ENCODE measurements around the gene ARPC5. TPM values are rescaled to one million over a fixed set of nuclear protein-coding genes. Genes with fewer than 3 reads are reported as not detected.

Gene ARPC5
- total and polyA plus RNA-seq, 9 of the 15 experiments (the other 6 are each of a cell fraction or from before 2014, with no cell fraction given): 71.8 to 150 (median 91.6) TPM

GRCh38 chr1:183676586-183677189 lies 41.1 kb upstream of the ARPC5 start:
- FAIRE-seq: no peak
- no peaks in the 10 kb centered on the region for H3K79me2 ChIP-seq (ENCODE audit: control insufficient read depth, insufficient read depth, low read length)
- no TSS peak for BruUV-seq (replicated peaks)
- H3K36me3 ChIP-seq (ENCODE audit: control insufficient read depth, insufficient read depth, low read length): no peaks in the 10 kb centered on the region
- no peak for DNase-seq (ENCODE audit: extremely low read depth in 1 of 4, low spot score in 3 of 4)
- no peak overlapping the region for H3K4me3 ChIP-seq
- intact Hi-C loops (cut with micrococcal nuclease): no loop called here
- no peak overlapping the region for H3K27ac ChIP-seq (ENCODE audit: extremely low read depth, low read depth, low read length)
- H3K9ac ChIP-seq (ENCODE audit: insufficient read depth in 1 of 2, low read depth in 2 of 2, low read length in 2 of 2): no peak overlapping the region
- H3K4me1 ChIP-seq (replicated peaks in 1 of 2; ENCODE audit: control insufficient read depth in 2 of 2, insufficient read depth in 2 of 2, low read length in 2 of 2): no peaks in the 10 kb centered on the region
- H3K27me3 ChIP-seq (ENCODE audit: control insufficient read depth in 2 of 2, insufficient read depth in 2 of 2, low read length in 2 of 2): 0 out of 5 replicates have a peak, but pooled peaks cover 0 to 3% of the 10 kb centered on the region in 2 experiments
- CTCF ChIA-PET (ENCODE audit: low intra/inter-chr PET ratio): no interaction called here
- no peak overlapping the region for H2AFZ ChIP-seq (ENCODE audit: low read depth, low read length)
- no peaks in the 10 kb centered on the region for H3K9me1 ChIP-seq (ENCODE audit: control insufficient read depth, insufficient read depth, low read length)
- no peaks in the 10 kb centered on the region for H3K9me3 ChIP-seq (replicated peaks; ENCODE audit: control insufficient read depth, insufficient read depth, low read depth, low read length)
- no peak for ATAC-seq
- POLR2A ChIA-PET: interaction anchor here (1.0 kb wide), 1 partner anchor 8 kb away, joined by 3 read pairs; no protein-coding TSS in a partner anchor
- no peaks in the 10 kb centered on the region for H4K20me1 ChIP-seq (replicated peaks; ENCODE audit: control insufficient read depth, insufficient read depth, low read length)
- TF ChIP-seq ZNF316 (IDR thresholded peaks at IDR 0.05) (peak; percentile 57), MAFG (tag; conservative IDR thresholded peaks at IDR 0.05) (peak; percentile 27; the same call in 1 of the 2 replicates), PRPF4 (IDR thresholded peaks at IDR 0.05; ENCODE audit: insufficient read depth, low read depth, low read length, poor library complexity, severe bottlenecking) (no peak)
- WGBS (ENCODE audit: insufficient coverage, low coverage, missing lambda C conversion rate): 0% methylated on average over 2 of the region's 2 CpGs
- in situ Hi-C loops (cut with MboI): no loop called here
- no peak overlapping the region for H3K4me2 ChIP-seq (ENCODE audit: insufficient read depth, low read length)

- FAIRE-seq: no peak
- Histone ChIP-seq H3K36me3 (ENCODE audit: control insufficient read depth, insufficient read depth, low read length) (no peaks in the 10 kb centered on the region), H4K20me1 (replicated peaks; ENCODE audit: control insufficient read depth, insufficient read depth, low read length) (no peaks in the 10 kb centered on the region), H3K9me1 (ENCODE audit: control insufficient read depth, insufficient read depth, low read length) (no peaks in the 10 kb centered on the region), H3K4me1 (replicated peaks in 1 of 2; ENCODE audit: control insufficient read depth in 2 of 2, insufficient read depth in 2 of 2, low read length in 2 of 2) (no peaks in the 10 kb centered on the region), H2AFZ (ENCODE audit: low read depth, low read length) (no peak overlapping the region), H3K4me2 (ENCODE audit: insufficient read depth, low read length) (no peak overlapping the region), H3K4me3 (no peak overlapping the region), H3K27ac (ENCODE audit: extremely low read depth, low read depth, low read length) (no peak overlapping the region), H3K27me3 (ENCODE audit: control insufficient read depth in 2 of 2, insufficient read depth in 2 of 2, low read length in 2 of 2) (0 out of 5 replicates have a peak, but pooled peaks cover 0 to 3% of the 10 kb centered on the region in 2 experiments), H3K9ac (ENCODE audit: insufficient read depth in 1 of 2, low read depth in 2 of 2, low read length in 2 of 2) (no peak overlapping the region), H3K9me3 (replicated peaks; ENCODE audit: control insufficient read depth, insufficient read depth, low read depth, low read length) (no peaks in the 10 kb centered on the region), H3K79me2 (ENCODE audit: control insufficient read depth, insufficient read depth, low read length) (no peaks in the 10 kb centered on the region)
- in situ Hi-C loops (cut with MboI): no loop called here
- ChIA-PET POLR2A (no interaction called here), CTCF (ENCODE audit: low intra/inter-chr PET ratio) (no interaction called here)
- TF ChIP-seq NCOA1 (IDR thresholded peaks at IDR 0.05; ENCODE audit: low read depth): no peak
- no peak for TF ChIP-seq NFRKB (IDR thresholded peaks at IDR 0.05; ENCODE audit: low read depth)
- no peak for ATAC-seq
- intact Hi-C loops (cut with micrococcal nuclease): no loop called here
- no peak for DNase-seq (ENCODE audit: extremely low read depth in 1 of 4, low spot score in 3 of 4)
- no TSS peak for BruUV-seq (replicated peaks)
- 0% methylated on average over 3 of the region's 3 CpGs for WGBS (ENCODE audit: insufficient coverage, low coverage, missing lambda C conversion rate)
Measured at GRCh38 chr1:183675883-183676585, 40.5 kb upstream of the ARPC5 start.

Data from K562 (cell line).